ENCODE data around the gene RUBCNL.
A peak's percentile ranks its signal among the peaks of the same experiment; 100 is the strongest.

GRCh38 chr13:46339035-46339666 lies 47.9 kb downstream of the RUBCNL start:
- TF ChIP-seq POLR2AphosphoS5 (IDR thresholded peaks at IDR 0.05; ENCODE audit: low read depth, low read length) (no peak), POLR2A (IDR thresholded peaks at IDR 0.05; ENCODE audit: low read depth, low read length) (no peak), TAF1 (IDR thresholded peaks at IDR 0.05; ENCODE audit: low read depth, low read length) (no peak), SPI1 (IDR thresholded peaks at IDR 0.05; ENCODE audit: low read depth, low read length) (peak; percentile 67), POU2F2 (IDR thresholded peaks at IDR 0.05; ENCODE audit: low read depth, low read length) (no peak), PAX5 (IDR thresholded peaks at IDR 0.05; ENCODE audit: insufficient read depth, low read length, severe bottlenecking) (no peak)

All from GM12891 (cell line).